Measurements from ENCODE around the gene ALDH3A2.
"Not testable (repeated sequence)": the region's sequence is repeated elsewhere in the genome, so short reads cannot be mapped to it uniquely, and the experiment has no call there.

Gene ALDH3A2

GRCh38 chr17:19651451-19652238 is 3.1 kb downstream of the ALDH3A2 start:
- DNase-seq, result no peak

GRCh38 chr17:19652595-19652994 is 4.0 kb downstream of the ALDH3A2 start:
- no peak for DNase-seq

- no peak for DNase-seq
Observed at GRCh38 chr17:19654342-19654886, 5.9 kb downstream of the ALDH3A2 start.

DNA sequence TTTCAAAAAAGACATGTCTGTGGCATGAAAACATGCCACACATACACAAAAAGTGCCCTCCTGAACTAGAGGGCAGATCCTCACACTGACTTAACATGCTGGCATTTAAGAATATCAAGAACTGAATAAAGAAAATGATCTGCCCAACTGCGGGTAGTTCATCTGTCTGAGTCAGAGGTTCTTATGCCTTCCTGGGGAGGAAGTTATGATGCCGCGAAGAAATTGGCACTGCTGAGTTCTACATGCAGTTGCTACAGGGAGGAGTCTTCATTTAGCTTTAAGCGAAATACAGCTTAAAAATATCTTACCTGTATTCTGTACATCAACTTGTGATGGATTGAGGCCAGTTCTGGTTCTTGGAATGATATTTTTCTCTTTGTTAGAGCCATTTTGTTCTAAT is 6.3 kb downstream of the ALDH3A2 start:
- DNase-seq, result no peak

DNA sequence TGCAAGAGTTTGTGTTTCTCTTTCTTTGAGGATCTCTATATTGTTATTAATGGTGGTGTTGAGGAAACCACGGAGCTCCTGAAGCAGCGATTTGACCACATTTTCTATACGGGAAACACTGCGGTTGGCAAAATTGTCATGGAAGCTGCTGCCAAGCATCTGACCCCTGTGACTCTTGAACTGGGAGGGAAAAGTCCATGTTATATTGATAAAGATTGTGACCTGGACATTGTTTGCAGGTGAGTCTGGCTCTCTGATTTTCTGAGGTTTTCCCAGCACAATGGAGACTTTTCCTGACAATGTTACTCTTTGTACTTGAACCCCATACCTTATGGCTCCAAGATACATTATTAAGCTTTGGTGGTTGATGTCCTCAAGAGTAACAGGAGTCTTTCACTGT is 7.8 kb downstream of the ALDH3A2 start:
- DNase-seq, result no peak

GRCh38 chr17:19656851-19657581 is 8.5 kb downstream of the ALDH3A2 start:
- no peak for DNase-seq

- DNase-seq, result no peak
Observed at GRCh38 chr17:19659366-19660177, 11.0 kb downstream of the ALDH3A2 start.

DNA sequence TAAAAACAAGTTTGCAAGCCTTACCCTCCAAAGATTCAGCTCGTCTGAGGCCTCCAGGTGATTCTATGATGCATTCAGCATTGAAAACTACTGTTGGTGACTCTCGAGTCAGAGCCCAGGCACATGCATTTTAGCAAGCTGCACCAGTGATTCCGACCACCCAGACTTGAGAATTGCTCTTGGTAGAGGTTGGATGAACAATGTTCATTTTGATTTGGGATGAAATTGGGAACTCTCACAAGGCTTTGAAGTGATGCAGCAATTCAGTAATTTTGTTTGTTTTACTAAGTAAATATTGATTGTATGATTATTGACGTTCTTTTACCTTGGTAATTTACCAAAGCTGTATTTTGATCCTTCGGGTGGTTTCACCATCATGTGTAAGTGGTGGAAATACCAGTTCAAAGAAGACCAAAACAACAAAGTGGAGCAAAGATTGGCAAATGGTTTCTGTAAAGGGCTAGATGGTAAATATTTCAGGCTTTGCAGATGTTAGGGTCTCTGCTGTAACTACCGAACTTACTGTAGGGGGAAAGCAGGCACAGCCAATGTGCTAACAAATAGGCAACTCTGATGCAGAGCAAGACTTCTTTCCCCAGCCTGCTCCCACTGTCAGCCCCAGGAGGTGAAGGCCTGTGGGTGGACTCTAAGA is 11.8 kb downstream of the ALDH3A2 start:
- DNase-seq, result no peak

GRCh38 chr17:19661121-19661520 is 12.6 kb downstream of the ALDH3A2 start:
- DNase-seq, result no peak

DNA sequence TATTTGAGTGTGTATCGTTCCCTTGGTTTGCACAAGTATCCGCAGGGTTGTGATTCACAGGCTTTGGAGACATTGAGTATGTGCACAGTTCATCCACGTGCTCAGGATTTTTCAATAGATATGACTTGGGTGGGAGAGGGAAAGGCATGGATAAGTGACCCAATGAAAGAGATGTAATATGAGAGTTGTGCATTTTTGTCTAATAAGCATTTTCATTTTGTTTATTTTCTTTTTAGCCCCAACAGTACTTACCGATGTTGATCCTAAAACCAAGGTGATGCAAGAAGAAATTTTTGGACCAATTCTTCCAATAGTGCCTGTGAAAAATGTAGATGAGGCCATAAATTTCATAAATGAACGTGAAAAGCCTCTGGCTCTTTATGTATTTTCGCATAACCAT is 14.5 kb downstream of the ALDH3A2 start:
- DNase-seq, result no peak

DNA sequence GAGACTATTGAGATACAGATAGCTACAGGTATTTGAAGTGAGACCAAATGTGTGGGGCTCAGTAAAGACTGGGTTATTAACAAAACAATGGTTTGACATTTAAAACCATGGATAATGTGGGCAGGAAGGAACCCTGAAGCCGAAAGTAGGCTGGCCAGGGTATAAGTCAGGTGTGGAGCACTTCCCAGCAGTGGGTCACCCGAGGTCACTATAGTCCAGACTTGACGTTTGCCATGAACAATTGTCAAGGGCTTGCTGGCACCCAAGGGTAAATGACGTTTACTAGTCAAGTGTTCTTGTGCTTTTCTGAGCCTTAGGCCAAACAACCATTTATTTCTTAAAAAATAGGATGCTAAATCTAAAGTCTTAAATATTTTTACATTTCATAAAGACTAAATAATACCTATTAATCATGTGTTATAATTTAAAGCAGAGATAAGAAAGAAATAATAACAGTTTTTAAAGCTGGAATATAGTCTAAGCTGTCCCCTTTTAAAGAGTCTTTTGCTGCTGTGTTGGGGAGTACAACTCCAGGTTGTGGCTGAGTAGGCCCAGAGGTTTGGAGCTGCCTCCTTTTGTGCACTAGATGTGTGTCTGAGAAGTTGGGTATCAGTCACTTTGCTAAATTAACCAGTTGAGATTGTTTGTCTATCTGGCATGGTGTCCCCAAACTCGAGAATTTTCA is 15.7 kb downstream of the ALDH3A2 start:
- no peak for DNase-seq

DNA sequence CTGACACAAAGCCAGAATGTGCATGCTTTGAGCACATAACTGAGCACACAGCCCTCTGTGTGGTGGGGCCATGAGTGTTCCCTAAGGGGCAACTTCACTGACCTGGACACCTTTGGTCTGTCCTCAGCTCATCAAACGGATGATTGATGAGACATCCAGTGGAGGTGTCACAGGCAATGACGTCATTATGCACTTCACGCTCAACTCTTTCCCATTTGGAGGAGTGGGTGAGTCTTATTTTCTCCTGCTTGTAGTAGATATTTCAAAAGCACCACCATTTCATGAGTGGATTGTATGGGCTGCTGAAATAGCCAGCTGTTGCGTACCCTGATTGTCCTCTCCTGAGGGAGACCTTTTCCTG is 16.2 kb downstream of the ALDH3A2 start:
- DNase-seq, result no peak

DNA sequence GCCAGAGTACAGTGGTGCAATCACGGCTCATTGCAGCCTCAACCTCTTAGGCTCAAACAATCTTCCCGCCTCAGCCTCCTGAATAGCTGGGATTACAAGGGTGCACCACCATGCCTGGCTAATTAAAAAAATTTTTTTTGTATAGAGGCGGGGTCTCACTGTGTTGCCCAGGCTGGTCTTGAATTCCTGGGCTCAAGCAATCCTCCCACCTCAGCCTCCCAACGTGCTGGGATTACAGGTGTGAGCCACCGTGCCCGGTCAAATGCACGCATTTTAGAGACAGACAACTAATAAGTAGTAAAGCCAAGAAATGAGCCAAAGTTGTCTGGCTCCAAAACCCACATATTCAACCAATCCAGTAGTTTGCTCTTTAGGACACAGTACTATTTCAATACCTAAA is 21.1 kb downstream of the ALDH3A2 start:
- not testable (repeated sequence) for DNase-seq

GRCh38 chr17:19670908-19671307 is 22.4 kb downstream of the ALDH3A2 start:
- DNase-seq, result no peak

DNA sequence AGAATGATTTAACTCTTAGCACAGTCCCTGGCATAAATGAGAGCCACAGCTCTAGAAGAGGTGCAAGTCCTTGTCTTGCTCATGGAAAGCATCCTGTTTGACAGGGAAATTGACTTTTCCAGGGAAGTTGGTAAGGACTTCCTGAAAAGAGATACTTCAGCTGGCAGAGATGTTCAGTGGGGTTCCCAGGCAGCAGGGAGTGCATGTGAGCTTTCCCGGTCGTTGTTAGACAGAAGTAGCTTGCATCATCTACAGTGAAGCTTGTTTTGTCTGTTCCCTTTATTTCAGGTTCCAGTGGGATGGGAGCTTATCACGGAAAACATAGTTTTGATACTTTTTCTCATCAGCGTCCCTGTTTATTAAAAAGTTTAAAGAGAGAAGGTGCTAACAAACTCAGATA is 22.9 kb downstream of the ALDH3A2 start:
- DNase-seq, result no peak

- DNase-seq, result no peak
Observed at GRCh38 chr17:19672009-19672750, 23.6 kb downstream of the ALDH3A2 start.

- no peak for DNase-seq
Observed at GRCh38 chr17:19673623-19674022, 25.1 kb downstream of the ALDH3A2 start.

- no peak for DNase-seq
Observed at GRCh38 chr17:19676896-19677295, 28.3 kb downstream of the ALDH3A2 start.

- DNase-seq, result no peak
Observed at GRCh38 chr17:19677736-19678379, 29.3 kb downstream of the ALDH3A2 start.

DNA sequence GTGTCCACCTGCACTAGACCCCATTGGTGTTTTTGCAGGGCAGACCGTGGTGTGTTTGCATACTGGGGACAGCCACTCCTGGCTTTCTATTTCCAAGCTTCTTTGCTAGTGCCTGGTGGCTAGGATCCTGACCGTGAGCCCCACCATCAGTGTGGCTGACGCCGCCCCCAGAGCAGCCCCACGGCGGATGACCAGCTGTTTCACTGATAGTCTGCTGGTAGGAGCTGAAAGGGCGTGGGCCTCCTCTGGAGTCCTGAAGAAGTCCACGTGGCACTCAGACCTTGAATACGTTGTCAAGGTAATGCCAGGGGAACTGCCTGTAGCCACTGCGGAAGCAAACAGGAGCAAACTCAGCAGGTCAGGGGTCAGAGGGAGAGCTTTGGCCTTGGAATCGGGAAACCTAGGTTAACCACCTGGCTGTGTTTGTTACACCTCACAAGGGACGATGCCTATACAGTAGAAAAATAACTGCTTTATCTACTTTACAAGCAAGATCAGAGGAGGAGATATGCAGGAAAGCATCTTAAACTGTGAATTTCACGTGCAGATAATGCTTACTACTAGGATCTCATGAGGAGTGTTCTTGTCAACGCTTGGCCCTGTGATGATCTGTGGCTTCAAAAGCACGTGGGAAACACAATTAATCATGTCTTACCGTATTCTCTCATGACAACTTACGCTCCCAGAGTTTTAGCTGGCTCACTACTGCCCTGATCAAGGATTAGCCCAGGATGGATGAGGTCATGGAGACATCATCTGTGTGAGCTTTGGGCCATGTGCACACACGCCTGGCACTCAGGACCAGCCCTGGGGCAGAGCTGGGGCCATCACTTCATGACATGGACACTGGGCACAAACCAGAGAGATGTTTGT is 30.3 kb downstream of the ALDH3A2 start:
- DNase-seq, result no peak

All from NK-92 treated with Interleukin-12 subunit alpha and Interleukin-12 subunit beta, amount 100 ng/mL, for 24 hours (cell line).